ENCODE measurements around the gene USP2.

GRCh38 chr11:119424276-119424675 lies 42.8 kb upstream of the USP2 start:
- TF ChIP-seq CTCF (IDR thresholded peaks at IDR 0.05) (no peak), POLR2A (IDR thresholded peaks at IDR 0.05) (no peak)
